Muscle of leg (tissue), 11 donors: ENCODE data around the gene RPRD1B. TPM values are rescaled to one million over a fixed set of nuclear protein-coding genes. Genes with fewer than 3 reads are reported as not detected.

Experiments used
- DNase-seq: peaks from one replicate; pipeline ENCODE4 v3.0.0; 2013
- H3K27ac ChIP-seq: one replicate; pipeline ENCODE4 v1.5.1; 2013; ENCODE audit warnings: mild to moderate bottlenecking, low read length, control low read depth
- H3K27me3 ChIP-seq: one replicate; pipeline ENCODE4 v1.6.1; 2013; ENCODE audit warnings: low read length; ENCODE audit not compliant: control insufficient read depth, insufficient read depth
- H3K36me3 ChIP-seq: one replicate; pipeline ENCODE4 v1.6.1; 2013; ENCODE audit warnings: low read length; ENCODE audit not compliant: control insufficient read depth, insufficient read depth
- H3K4me1 ChIP-seq: one replicate; pipeline ENCODE4 v1.6.1; 2013; ENCODE audit warnings: low read length; ENCODE audit not compliant: control insufficient read depth, insufficient read depth
- H3K4me3 ChIP-seq: one replicate; pipeline ENCODE4 v1.5.1; 2013; ENCODE audit warnings: low read length, control low read depth
- H3K9me3 ChIP-seq: replicated peaks from 2 replicates; pipeline ENCODE4 v1.6.1; 2013; ENCODE audit warnings: low read depth, low read length; ENCODE audit not compliant: control insufficient read depth
- WGBS: methylation state at CpG from one replicate; pipeline ENCODE4 v1.1.5; 2013; ENCODE audit warnings: missing lambda C conversion rate; ENCODE audit not compliant: insufficient coverage; 5-methylcytosine and 5-hydroxymethylcytosine counted together
- polyA plus RNA-seq, 8 donors: library from polyadenylated mRNA; unstranded; fragments of 120-200 nt; gene quantifications; one replicate each; pipeline versions ENCODE4 v1.2.1 to v1.2.3, GENCODE V29; 2013; ENCODE audit warnings: inconsistent platforms in 1 of 8, low replicate concordance in 1 of 8; ENCODE audit not compliant: insufficient read length in 8 of 8, insufficient read depth in 1 of 8
- total RNA-seq: library from RNA; stranded (reverse); fragments of 120-200 nt; gene quantifications from one replicate; pipeline ENCODE4 v1.2.4, GENCODE V29; 2013

The RPRD1B gene
- total and polyA plus RNA-seq, 9 donors: 18.9 to 30.4 (median 24.0) TPM

DNA sequence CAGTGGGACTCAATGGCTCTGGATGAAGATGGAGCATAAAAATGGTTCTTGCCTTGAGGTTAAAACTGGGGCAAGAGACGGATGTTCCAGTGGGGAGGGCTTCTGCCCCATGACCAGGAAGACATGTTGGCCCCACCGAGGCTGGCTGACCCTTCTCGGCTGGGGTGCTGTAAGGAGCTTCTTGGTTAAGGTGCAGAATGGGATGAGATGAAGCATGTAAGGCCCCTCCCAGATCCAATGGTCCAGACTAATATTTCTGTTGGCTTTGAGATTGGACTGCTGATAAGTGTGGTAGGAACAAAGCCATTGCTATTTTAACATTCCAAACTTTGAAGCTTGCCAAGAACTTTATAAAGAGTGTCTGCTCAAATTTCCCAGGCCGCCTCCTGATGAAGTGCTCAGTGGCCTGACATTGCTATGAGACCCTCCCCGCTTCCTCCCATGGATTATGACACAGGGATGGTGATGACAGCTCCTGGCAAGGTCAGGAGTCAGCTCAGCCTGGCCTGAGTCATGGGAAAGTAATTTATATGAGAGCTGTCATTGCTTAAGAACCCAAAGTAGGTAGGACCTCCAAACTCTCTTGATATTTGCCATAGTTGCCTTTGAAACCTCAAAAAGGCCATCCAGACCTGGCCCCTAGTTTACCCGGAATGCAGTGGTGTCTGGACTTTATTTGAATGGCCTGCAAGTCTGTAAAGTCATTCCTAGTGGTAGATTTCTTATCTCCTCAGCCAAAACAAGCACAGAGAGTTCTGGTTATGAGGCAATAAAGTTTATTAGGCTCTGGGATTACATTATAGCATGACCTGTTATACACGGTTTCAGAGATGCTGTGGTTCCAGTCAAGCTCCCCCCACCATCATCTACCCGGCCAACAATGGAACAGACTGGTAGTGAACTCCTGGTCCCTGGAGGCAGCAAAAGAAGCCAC lies 76.3 kb downstream of the RPRD1B start:
- peak; percentile 93 for DNase-seq
- H3K9me3 ChIP-seq: no peaks in the 10 kb centered on the region
- peak overlapping the region; percentile 85 for H3K27ac ChIP-seq
- H3K4me1 ChIP-seq: peaks cover 67% of the 10 kb centered on the region
- H3K27me3 ChIP-seq: no peaks in the 10 kb centered on the region
- WGBS: 24% methylated on average over 2 of the region's 8 CpGs
- H3K4me3 ChIP-seq: no peak overlapping the region
- H3K36me3 ChIP-seq: no peaks in the 10 kb centered on the region

DNA sequence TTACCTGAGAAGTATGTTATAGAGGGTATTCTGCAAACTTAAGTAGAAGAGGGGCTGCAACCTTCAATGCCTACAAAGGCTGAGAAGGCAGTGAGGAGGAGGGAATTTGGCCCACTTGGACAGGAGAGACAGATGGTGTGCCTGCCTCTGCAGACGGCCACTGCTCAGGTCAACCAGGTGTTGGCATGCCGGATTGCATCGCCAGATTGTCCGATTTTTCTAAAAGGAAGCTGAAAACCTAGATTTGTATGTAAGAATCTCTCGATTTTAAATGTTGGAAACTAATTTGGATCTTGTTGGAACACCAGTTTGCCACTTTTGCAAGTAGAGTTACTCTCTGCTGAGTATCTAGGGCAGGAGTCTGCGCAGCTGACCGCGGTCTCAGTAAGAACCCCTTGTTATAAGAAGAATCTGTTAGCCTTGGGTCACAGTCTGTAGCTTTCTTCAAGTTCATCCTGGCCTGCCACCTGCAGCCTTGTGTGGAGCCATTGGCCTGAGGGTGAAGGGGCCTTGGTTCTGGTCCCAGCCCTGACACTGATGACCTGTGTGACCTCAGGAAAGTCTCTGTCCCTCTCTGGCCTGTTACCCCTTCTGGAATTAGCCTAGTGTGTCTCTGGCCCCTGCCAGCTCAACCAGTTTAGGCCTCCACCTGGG lies 77.1 kb downstream of the RPRD1B start:
- Histone ChIP-seq H3K36me3 (no peaks in the 10 kb centered on the region), H3K4me3 (no peak overlapping the region), H3K27me3 (no peaks in the 10 kb centered on the region), H3K27ac (peak overlapping the region; percentile 85), H3K9me3 (no peaks in the 10 kb centered on the region), H3K4me1 (peaks cover 67% of the 10 kb centered on the region)
- 80% methylated on average over 8 of the region's 8 CpGs for WGBS
- DNase-seq: no peak

DNA sequence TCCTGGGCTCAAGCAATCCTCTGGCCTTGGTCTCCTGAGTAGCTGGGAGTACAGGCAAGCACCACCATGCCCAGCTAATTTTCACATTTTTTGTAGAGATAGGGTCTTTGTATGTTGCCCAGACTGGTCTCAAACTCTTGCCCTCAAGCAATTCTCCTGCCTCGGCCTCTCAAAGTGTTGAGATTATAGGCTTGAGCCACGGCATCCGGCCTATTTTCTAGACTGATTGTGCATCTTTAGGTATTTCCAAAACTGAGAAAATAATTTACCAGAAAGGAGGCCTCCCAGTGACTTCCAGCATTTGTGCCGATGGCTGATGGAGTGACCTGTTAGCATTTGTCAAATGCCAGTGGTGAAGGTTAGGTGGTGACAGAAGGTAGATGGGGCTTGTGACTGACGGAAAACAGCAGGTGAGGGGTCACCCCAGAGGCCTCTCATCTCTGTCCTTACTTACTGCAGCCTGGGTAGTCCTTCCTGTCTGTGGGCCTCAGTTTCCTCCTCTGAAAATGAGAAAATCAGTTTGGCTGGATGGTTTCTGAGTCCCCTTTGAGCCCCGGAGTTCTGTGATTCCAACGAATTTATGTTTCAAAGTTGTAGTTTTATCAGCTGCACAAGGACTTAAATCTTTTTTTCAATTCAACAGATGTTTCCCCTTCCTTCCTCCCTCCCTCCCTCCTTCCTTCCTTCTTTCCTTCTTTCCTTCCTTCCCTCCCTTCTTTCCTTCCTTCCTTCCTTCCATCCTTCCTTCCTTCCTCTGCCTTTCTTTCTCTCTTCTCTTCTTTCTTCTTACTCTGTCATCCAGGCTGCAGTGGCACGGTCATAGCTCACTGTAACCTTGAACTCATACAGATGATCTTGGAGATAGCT lies 78.1 kb downstream of the RPRD1B start:
- Histone ChIP-seq H3K4me1 (peaks cover 67% of the 10 kb centered on the region), H3K27me3 (no peaks in the 10 kb centered on the region), H3K27ac (no peak overlapping the region), H3K36me3 (no peaks in the 10 kb centered on the region), H3K9me3 (no peaks in the 10 kb centered on the region), H3K4me3 (no peak overlapping the region)
- 73% methylated on average over 6 of the region's 8 CpGs for WGBS
- no peak for DNase-seq

DNA sequence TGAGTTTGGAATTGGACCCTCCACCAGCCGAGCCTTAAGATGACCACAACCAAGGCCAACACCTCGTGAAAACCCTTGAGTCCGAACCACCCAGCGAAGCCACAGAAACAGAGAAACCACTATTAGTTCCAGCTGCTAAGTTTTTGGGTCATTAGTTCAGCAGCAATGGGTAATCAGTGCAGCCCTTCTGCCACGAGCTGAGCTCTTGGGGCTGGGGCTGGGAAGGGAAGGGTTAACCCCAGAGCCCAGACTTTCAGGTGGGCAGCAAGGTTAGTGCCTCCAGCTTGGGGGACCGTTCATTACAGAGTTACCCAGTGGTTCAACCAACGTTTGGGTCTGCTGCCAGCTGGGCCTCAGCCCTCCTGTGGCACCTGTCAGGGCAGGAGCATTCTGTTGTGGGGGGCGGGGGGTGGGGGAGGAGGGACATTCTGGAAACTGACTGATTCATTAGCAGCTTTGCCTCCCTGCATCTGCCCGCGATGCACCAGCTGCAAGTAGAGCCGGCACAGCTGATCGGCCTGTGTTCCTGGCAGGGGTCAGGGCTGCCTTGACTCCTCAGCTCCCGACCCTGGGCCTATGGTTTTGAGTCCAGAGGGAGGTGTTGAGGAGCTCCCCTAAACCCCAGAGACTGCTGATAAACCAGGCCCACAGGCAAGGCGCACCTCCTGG lies 78.8 kb downstream of the RPRD1B start:
- WGBS: 59% methylated on average over 6 of the region's 14 CpGs
- H3K4me1 ChIP-seq: peaks cover 67% of the 10 kb centered on the region

DNA sequence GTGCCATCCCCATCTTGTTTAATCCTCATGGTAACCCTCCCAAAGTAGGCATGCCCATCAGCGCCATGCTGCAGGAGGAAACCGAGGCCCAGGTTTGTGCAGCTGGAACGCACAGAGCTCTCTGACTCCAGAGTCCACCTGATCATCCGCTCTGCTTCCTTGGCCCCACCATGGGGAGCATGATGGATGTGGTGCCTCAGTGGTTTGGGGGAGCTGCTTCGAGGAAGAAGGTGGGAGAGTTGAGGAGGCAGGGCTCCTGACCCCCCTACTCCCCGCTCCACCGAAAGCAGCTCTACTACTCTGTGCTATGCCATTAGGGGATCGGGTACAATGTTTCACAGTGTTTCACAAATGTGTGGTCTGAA lies 79.4 kb downstream of the RPRD1B start:
- Histone ChIP-seq H3K4me1 (peaks cover 65% of the 10 kb centered on the region), H3K36me3 (no peaks in the 10 kb centered on the region), H3K4me3 (no peak overlapping the region), H3K27ac (no peak overlapping the region), H3K27me3 (no peaks in the 10 kb centered on the region), H3K9me3 (no peaks in the 10 kb centered on the region)
- WGBS: 100% methylated on average over 3 of the region's 8 CpGs
- DNase-seq: no peak

More for the DNA sequence above, 78.8 kb downstream of the RPRD1B start:
- Histone ChIP-seq H3K4me3 (no peak overlapping the region), H3K36me3 (no peaks in the 10 kb centered on the region), H3K27ac (peak overlapping the region; percentile 42), H3K27me3 (no peaks in the 10 kb centered on the region), H3K9me3 (no peaks in the 10 kb centered on the region)
- DNase-seq: peak; percentile 70

DNA sequence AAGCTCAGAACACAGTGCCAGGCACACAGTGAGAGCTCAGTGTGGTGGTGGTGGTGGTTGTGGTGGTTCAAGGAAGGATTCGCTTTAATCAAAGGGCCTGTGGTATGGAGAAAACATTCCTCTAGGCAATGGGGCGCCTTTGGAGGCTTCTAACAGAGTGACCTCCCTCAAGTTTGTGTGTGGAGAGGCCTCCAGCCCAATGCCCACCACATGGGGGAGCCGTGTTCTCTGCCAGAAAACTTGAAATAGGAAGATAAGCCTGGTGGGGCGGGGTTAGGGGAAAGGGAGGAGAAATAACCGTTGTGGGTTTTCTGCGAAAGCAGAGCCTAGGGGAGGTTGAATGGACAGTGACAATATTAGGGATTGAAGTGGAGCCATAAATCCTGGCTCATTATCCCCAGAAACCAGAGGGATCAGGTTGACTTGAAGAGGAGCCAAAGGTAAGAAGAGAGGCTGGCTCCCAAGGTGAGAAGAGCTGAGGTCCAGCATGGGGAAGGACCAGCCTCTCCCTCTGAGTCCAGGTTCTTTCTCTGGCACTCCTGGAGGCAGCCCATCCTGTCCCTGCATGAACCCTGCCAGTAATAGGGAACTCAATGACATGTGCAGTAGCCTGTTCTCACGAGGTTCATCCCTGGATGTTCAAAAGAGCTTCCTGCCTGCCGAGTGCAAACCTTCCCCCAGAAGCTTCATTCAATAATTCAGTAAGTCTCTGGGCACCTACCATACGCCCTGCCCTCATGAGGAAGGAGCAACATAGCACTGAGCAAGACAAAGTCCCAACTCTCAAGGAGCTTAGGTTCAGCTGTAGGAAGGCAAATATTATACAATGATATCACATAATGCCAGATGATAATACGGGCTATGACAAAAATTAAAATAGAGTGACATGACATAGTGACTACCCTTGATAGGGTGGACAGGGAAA lies 80.1 kb downstream of the RPRD1B start:
- Histone ChIP-seq H3K27me3 (no peaks in the 10 kb centered on the region), H3K27ac (no peak overlapping the region), H3K36me3 (no peaks in the 10 kb centered on the region), H3K9me3 (no peaks in the 10 kb centered on the region), H3K4me3 (no peak overlapping the region), H3K4me1 (peaks cover 57% of the 10 kb centered on the region)
- DNase-seq: no peak
- WGBS: 51% methylated on average over 5 of the region's 10 CpGs

DNA sequence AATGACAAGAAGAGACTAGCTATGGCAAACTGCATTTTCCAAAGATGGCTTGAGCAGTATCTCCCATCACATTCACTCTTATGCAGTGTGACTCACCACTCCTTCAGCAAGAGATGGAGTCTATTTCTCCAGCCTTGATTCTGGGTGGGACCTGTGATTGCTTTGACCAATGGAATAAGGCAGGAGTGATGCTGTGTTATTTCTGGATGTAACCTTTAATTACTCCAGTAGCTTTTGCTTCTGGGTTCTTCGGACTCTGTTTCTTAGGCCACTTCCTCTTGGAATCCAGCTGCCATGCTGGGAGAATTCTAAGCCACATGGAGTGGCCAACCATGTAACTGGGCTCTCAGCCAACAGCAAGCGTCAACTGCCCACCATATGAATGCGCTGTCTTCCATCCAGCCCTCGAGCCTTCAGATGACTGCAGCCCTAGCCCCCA lies 80.8 kb downstream of the RPRD1B start:
- Histone ChIP-seq H3K27ac (no peak overlapping the region), H3K9me3 (no peaks in the 10 kb centered on the region), H3K4me1 (peaks cover 50% of the 10 kb centered on the region), H3K27me3 (no peaks in the 10 kb centered on the region), H3K36me3 (no peaks in the 10 kb centered on the region), H3K4me3 (no peak overlapping the region)
- WGBS: 90% methylated on average over 3 of the region's 4 CpGs
- no peak for DNase-seq

DNA sequence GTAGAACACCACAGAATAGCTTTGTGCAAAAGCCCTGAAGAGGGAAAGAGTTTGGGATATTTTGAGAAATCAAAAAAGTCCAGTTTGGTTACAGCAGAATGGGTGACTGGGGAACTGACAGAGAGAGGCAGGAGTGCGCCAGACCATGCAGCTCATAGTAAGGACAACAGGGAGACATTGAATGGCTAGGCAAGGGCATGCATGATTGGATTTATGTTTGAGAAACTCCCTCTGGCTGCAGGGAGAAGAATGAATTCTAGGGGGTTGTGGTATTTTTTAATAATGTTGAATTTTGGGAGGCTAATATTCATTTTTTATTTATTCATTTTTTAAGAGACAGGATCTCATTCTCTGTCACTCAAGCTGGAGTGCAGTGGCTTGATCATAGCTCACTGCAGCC lies 81.7 kb downstream of the RPRD1B start:
- Histone ChIP-seq H3K36me3 (no peaks in the 10 kb centered on the region), H3K4me3 (no peak overlapping the region), H3K4me1 (peaks cover 42% of the 10 kb centered on the region), H3K27me3 (no peaks in the 10 kb centered on the region), H3K9me3 (no peaks in the 10 kb centered on the region), H3K27ac (no peak overlapping the region)
- WGBS: 85% methylated on average over 1 of the region's 1 CpG
- no peak for DNase-seq

DNA sequence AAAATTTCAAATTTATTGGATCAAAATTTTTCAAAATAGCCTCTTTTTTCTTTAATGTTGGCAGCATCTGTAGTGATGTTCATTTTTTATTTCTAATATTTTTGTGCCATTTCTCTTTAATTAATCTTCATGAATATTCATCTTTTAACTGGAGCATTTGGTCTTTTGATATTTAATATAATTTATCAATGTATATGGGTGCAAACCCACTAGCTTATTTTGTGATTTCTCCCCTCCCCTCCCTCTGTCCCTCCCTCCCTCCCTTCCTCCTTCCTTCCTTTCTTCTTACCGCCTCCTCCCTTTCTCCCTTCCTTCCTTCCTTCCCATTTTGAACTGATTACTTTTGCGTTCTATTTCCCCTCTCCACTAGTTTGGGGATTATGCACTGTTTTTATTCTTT lies 82.3 kb downstream of the RPRD1B start:
- Histone ChIP-seq H3K4me1 (peaks cover 35% of the 10 kb centered on the region), H3K36me3 (no peaks in the 10 kb centered on the region), H3K9me3 (no peaks in the 10 kb centered on the region), H3K27me3 (no peaks in the 10 kb centered on the region), H3K4me3 (no peak overlapping the region), H3K27ac (no peak overlapping the region)
- WGBS: no CpG with 5 or more reads among the region's 2 CpGs
- no peak for DNase-seq
